DMS 273 treated with DMSO at 0.1 percent for 48 hours (cell line): ENCODE measurements around the gene SCMH1.
"Not testable (repeated sequence)": the region's sequence is repeated elsewhere in the genome, so short reads cannot be mapped to it uniquely, and the experiment has no call there.

Source experiments
- DNase-seq: peaks from one replicate; lab custom pipeline; 2025; lab: John Stamatoyannopoulos, UW

Gene SCMH1

GRCh38 chr1:41249319-41249718, 7.2 kb upstream of the SCMH1 start:
- DNase-seq, result no peak

GRCh38 chr1:41246568-41246967, 4.5 kb upstream of the SCMH1 start:
- DNase-seq, result no peak

- no peak for DNase-seq
These were observed 3.6 kb upstream of the SCMH1 start for GRCh38 chr1:41245659-41246058.

- no peak for DNase-seq
These were observed 926 bp upstream of the SCMH1 start for GRCh38 chr1:41243079-41243385.

GRCh38 chr1:41242342-41243078, 404 bp upstream of the SCMH1 start:
- DNase-seq, result no peak

GRCh38 chr1:41241354-41241748, 755 bp downstream of the SCMH1 start:
- peak; percentile 99 for DNase-seq

GRCh38 chr1:41240781-41241353, 1.2 kb downstream of the SCMH1 start:
- DNase-seq, result peak; percentile 99

- peak; percentile 100 for DNase-seq
These were observed 2.0 kb downstream of the SCMH1 start for GRCh38 chr1:41239988-41240610.

- peak; percentile 100 for DNase-seq
These were observed 3.7 kb downstream of the SCMH1 start for GRCh38 chr1:41238311-41238988.

GRCh38 chr1:41236781-41237180, 5.3 kb downstream of the SCMH1 start:
- no peak for DNase-seq

GRCh38 chr1:41235893-41236292, 6.2 kb downstream of the SCMH1 start:
- DNase-seq, result no peak

GRCh38 chr1:41233708-41234107, 8.4 kb downstream of the SCMH1 start:
- DNase-seq, result no peak

GRCh38 chr1:41232305-41232704, 9.8 kb downstream of the SCMH1 start:
- DNase-seq, result no peak

GRCh38 chr1:41230656-41231055, 11.4 kb downstream of the SCMH1 start:
- DNase-seq, result no peak

GRCh38 chr1:41229219-41229618, 12.9 kb downstream of the SCMH1 start:
- DNase-seq, result not testable (repeated sequence)

- DNase-seq, result no peak
These were observed 15.2 kb downstream of the SCMH1 start for GRCh38 chr1:41226815-41227434.

- no peak for DNase-seq
These were observed 16.6 kb downstream of the SCMH1 start for GRCh38 chr1:41225495-41225894.

GRCh38 chr1:41222496-41222895, 19.6 kb downstream of the SCMH1 start:
- DNase-seq, result peak; percentile 100

GRCh38 chr1:41221995-41222394, 20.1 kb downstream of the SCMH1 start:
- DNase-seq, result no peak

- no peak for DNase-seq
These were observed 24.0 kb downstream of the SCMH1 start for GRCh38 chr1:41218152-41218551.

GRCh38 chr1:41217441-41217840, 24.7 kb downstream of the SCMH1 start:
- no peak for DNase-seq

GRCh38 chr1:41215623-41216022, 26.5 kb downstream of the SCMH1 start:
- no peak for DNase-seq

GRCh38 chr1:41213341-41213740, 28.8 kb downstream of the SCMH1 start:
- no peak for DNase-seq
